ENCODE measurements around the gene RAET1E.
A peak's percentile ranks its signal among the peaks of the same experiment; 100 is the strongest.
"Not testable (repeated sequence)": the region's sequence is repeated elsewhere in the genome, so short reads cannot be mapped to it uniquely, and the experiment has no call there.

Gene RAET1E

GRCh38 chr6:149908480-149908879, 10.6 kb upstream of the RAET1E start:
- DNase-seq = not testable (repeated sequence)

DNA sequence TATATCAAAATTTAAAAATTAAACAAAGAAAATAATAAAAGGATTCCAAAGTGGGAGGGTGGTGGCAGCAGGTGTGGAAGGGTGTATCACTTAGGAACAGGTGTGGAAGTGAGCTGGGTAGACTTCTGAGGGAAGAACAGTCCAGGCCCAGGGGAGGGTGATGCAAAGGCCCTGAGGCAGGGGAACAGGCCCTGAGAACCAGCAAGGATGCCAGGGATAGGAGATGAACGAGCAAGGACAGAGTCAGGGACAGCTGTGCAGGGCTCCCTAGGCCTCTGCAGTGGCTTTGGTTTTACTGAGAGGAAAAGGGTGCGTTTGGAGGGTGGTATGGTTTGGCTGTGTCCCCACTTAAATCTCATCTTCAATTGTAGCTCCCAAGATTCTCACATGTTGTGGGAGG, 9.4 kb upstream of the RAET1E start:
- no peak for DNase-seq

GRCh38 chr6:149906405-149906804, 8.5 kb upstream of the RAET1E start:
- DNase-seq = no peak

- DNase-seq = peak; percentile 22
These were observed 8.0 kb upstream of the RAET1E start for GRCh38 chr6:149905911-149906371.

GRCh38 chr6:149905371-149905910, 7.5 kb upstream of the RAET1E start:
- no peak for DNase-seq

DNA sequence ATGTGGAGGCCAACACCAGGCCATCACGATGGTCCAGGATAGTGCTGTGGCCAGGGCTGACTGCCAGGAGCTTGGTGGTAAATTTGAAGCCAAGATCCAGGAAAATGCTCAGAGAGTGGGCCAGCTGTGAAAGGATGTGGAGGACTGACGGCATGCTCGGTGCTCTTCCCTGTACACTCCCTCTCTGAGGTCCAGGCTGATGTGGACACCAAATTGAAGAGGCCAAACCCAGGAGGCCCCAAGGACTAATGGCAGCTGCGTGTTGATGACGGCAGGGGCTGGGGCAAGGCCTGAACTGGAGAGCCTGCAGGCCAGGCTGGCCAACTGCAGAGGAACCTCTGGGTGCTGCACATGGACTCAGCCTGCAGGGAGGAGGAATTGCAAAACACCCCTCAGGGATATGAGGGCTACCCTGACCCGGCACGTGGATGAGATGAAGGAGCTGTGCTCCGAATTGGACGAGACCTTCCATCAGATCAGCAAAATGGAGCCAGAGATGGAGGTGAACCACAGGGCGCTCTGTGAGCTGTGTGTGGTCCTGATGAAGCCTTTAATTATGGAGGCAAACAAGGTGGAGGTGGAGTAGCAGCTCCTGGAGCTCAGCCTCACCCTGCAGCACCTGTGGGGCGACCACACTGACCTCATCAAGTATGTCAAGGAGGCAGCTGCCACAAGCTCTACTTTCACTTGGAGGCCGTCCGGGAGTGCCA, 6.9 kb upstream of the RAET1E start:
- peak; percentile 51 for DNase-seq

DNA sequence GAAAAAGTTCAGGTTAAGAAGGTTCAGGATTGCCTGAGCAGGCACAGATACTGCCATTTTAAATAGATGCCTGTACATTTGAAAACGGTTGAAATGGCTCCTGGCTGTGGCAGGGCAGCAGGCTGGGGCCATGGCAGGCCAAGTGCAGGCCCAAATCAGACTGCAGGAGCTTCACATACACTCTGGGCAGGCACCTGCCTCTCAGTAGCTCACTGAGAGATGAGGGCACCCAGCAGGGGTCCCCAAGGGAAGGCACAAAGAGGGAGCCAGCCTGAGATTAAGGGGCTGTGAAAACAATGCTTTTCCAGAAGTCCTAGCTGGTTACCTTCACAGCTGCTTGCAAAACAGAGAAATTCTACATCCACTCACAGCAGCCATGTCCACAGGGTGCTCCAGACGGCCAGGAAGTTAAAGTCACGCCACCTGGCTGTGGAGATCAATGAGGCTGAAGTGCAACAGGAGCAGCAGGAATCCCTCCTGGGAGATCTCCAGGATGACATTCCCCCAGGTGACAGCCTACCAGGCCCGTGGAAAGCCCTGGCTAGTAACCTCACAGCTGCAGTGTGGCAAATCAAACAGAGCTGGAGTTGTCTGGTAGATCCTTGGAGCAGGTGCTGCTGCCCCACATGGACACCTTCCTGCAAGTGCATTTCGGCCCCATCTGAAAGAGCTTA, 6.2 kb upstream of the RAET1E start:
- DNase-seq = peak; percentile 85

GRCh38 chr6:149901444-149902140, 3.7 kb upstream of the RAET1E start:
- DNase-seq = no peak

- DNase-seq = no peak
These were observed 2.9 kb upstream of the RAET1E start for GRCh38 chr6:149900620-149901443.

DNA sequence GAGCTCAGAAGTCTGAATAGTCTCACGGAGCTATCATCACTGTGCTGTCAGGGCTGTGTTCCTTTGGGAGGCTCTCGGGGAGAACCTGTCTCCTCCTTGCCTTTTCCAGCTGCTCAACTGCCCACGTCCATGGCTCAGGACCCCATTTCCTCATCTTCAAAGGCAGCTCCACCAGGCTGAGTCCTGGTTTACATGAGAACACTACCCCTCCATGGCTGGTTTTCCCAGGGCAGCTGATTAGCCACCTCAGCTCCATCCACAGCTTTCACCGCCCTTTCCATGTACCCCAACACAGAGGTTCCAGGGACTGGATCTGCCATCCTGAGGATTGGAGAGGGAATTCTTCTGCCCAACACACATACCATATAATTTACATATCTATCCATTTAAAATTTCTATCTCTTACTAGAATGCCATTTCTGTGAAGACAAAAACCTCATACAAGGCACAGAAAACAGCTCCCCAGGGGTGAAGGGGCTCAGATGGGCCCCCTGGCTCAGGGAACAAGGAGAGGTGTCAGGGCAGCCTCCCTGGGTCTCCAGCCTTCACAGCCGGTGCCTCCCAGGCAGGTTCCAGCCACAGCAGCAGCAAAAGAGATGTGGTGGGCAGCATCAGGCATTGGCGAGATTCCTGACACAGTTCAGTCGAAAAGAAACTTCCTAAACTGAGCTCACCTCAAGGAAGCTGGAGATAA, 2.2 kb upstream of the RAET1E start:
- no peak for DNase-seq

- no peak for DNase-seq
These were observed 1.6 kb upstream of the RAET1E start for GRCh38 chr6:149899486-149899885.

GRCh38 chr6:149898966-149899365, 1.1 kb upstream of the RAET1E start:
- DNase-seq = no peak

- no peak for DNase-seq
These were observed 757 bp downstream of the RAET1E start for GRCh38 chr6:149897015-149897697.

GRCh38 chr6:149896491-149896890, 1.4 kb downstream of the RAET1E start:
- DNase-seq = no peak

GRCh38 chr6:149895833-149896271, 2.1 kb downstream of the RAET1E start:
- DNase-seq = peak; percentile 91

DNA sequence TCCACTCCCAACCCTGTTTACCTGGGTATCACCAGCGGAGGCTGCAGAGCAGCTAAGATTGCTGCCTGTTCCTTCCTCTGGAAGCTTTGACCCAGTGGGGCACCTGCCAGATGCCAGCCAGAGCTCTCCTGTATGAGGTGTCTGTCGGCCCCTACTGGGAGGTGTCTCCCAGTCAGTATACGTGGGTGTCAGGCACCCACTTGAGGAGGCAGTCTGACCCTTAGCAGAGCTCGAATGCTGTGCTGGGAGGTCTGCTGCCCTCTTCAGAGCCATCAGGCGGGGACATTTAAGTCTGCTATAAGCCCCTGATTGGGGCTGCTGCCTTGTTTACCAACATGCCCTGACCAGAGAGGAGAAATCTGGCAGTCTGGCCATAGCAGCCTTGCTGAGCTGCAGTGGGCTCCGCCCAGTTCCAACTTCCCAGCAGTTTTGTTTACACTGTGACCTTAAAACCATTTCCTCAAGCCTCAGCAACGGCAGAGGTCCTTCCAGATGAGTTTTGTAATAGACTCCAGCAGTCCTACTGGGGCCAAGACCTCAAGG, 2.8 kb downstream of the RAET1E start:
- peak; percentile 72 for DNase-seq

DNA sequence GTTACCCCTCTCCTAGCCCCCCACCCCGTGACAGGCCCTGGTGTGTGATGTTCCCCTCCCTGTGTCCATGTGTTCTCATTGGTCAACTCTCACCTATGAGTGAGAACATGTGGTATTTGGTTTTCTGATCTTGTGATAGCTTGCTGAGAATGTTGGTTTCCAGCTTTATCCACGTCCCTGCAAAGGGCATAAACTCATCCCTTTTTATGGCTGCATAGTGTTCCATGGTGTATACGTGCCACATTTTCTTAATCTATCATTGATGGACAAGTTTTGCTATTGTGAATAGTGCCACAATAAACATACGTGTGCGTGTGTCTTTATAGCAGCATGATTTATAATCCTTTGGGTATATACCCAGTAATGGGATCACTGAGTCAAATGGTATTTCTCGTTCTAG, 6.0 kb downstream of the RAET1E start:
- DNase-seq = not testable (repeated sequence)

- DNase-seq = peak; percentile 67
These were observed 6.7 kb downstream of the RAET1E start for GRCh38 chr6:149891259-149891658.

GRCh38 chr6:149890629-149891045, 7.3 kb downstream of the RAET1E start:
- peak; percentile 21 for DNase-seq

DNA sequence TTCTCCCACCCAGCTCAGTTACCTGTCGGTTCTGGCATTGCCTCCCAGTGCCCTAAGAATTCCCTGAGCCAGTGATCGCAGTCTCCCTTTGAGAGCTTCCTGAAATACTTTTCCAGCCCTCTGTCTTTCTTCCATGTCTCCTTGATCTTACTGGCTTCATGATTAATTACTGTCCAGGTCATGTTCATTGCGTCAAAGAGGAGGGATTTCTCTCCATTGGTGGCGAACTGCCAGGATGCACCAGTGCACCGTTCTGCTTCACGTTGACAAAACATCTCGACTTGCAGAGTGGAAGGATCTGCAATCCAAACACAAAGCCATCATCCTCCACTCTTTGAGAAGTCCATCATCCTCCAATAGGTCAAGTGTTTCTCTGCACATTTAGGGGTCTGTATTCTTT, 8.6 kb downstream of the RAET1E start:
- no peak for DNase-seq

DNA sequence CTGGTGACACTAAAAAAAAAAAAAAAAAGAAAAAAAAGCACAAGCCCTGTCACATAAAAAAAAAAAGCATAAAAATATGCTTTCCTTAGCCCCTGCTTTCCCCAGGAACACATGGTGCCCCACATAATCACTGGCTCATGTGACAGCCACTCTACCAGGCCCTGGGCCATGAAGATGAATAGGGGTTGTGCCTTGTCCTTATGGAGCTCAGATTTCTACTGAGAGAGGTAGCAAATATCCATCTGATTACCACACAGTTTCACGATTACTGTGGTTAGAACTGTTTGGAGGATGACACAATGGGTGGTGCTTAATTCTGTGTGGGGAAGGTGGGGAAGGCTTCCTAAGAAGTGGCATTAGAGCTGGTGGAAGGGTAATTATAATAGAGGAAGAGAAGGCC, 9.3 kb downstream of the RAET1E start:
- peak; percentile 55 for DNase-seq
